Fibroblast of skin of scalp (primary cell): ENCODE results near the gene TCF19.
"Not testable (repeated sequence)": the region's sequence is repeated elsewhere in the genome, so short reads cannot be mapped to it uniquely, and the experiment has no call there.

Experiments
- DNase-seq: peaks from one replicate; pipeline ENCODE4 v3.0.0-alpha.2; 2013

TCF19 gene

GRCh38 chr6:31183859-31184258 lies 25.5 kb downstream of the TCF19 start:
- DNase-seq: not testable (repeated sequence)

- DNase-seq: not testable (repeated sequence)
Measured at GRCh38 chr6:31185695-31186051, 27.3 kb downstream of the TCF19 start.

GRCh38 chr6:31186052-31186734 lies 27.8 kb downstream of the TCF19 start:
- DNase-seq: no peak

GRCh38 chr6:31187780-31188194 lies 29.4 kb downstream of the TCF19 start:
- no peak for DNase-seq

- not testable (repeated sequence) for DNase-seq
Measured at GRCh38 chr6:31189223-31189622, 30.8 kb downstream of the TCF19 start.

- no peak for DNase-seq
Measured at GRCh38 chr6:31190488-31190887, 32.1 kb downstream of the TCF19 start.

GRCh38 chr6:31192431-31193105 lies 34.2 kb downstream of the TCF19 start:
- peak; percentile 73 for DNase-seq

- DNase-seq: no peak
Measured at GRCh38 chr6:31193206-31193605, 34.8 kb downstream of the TCF19 start.

- no peak for DNase-seq
Measured at GRCh38 chr6:31194061-31194834, 35.9 kb downstream of the TCF19 start.

GRCh38 chr6:31195308-31195979 lies 37.1 kb downstream of the TCF19 start:
- not testable (repeated sequence) for DNase-seq

- DNase-seq: not testable (repeated sequence)
Measured at GRCh38 chr6:31196251-31197022, 38.0 kb downstream of the TCF19 start.

- peak; percentile 73 for DNase-seq
Measured at GRCh38 chr6:31197559-31198305, 39.3 kb downstream of the TCF19 start.

- not testable (repeated sequence) for DNase-seq
Measured at GRCh38 chr6:31199105-31199452, 40.7 kb downstream of the TCF19 start.

- no peak for DNase-seq
Measured at GRCh38 chr6:31202259-31203166, 44.1 kb downstream of the TCF19 start.

GRCh38 chr6:31203345-31203979 lies 45.1 kb downstream of the TCF19 start:
- DNase-seq: peak; percentile 50

- peak; percentile 8 for DNase-seq
Measured at GRCh38 chr6:31204751-31205145, 46.4 kb downstream of the TCF19 start.

- DNase-seq: no peak
Measured at GRCh38 chr6:31205638-31206037, 47.2 kb downstream of the TCF19 start.

- no peak for DNase-seq
Measured at GRCh38 chr6:31208506-31208905, 50.1 kb downstream of the TCF19 start.

- no peak for DNase-seq
Measured at GRCh38 chr6:31209137-31209536, 50.7 kb downstream of the TCF19 start.

- no peak for DNase-seq
Measured at GRCh38 chr6:31210123-31210522, 51.7 kb downstream of the TCF19 start.
